Frontal cortex (tissue), 4 donors: ENCODE results near the gene LSM3. TPM values are rescaled to one million over a fixed set of nuclear protein-coding genes. Genes with fewer than 3 reads are reported as not detected.

Experiments
- DNase-seq, 2 donors: peaks; one replicate each; pipeline ENCODE4 v3.0.0; 2012; ENCODE audit warnings: low spot score in 2 of 2
- FAIRE-seq: peaks from 2 replicates; lab custom pipeline; 2012; peaks lifted over from hg19 to GRCh38; lab: Jason Lieb, UNC
- total RNA-seq: library from RNA; depleted of rRNA; stranded (reverse); fragments of >200 nt; gene quantifications from one replicate; pipeline ENCODE4 v1.2.3, GENCODE V29; 2014
- donor health status: control.
- donor health status: control.
- donor health status: control.

The LSM3 gene
- total RNA-seq: 13.5 TPM

- FAIRE-seq: peak; percentile 91
- peak; percentile 90 to 93 for DNase-seq
Measured at GRCh38 chr3:14178247-14179113, at the start of gene LSM3, which contains the start of gene XPC. TSS of gene LSM3 (plus strand) at chr3:14178817. CDS start at chr3:14178861, 44 bp downstream. TSS of gene XPC (minus strand) at chr3:14178601. CDS start at chr3:14178568, 33 bp downstream.

GRCh38 chr3:14129296-14129695 lies 49.3 kb upstream of the LSM3 start:
- no peak for DNase-seq
- FAIRE-seq: no peak

- DNase-seq (no peak), FAIRE-seq (no peak)
Measured at GRCh38 chr3:14130230-14130629, 48.4 kb upstream of the LSM3 start.

- DNase-seq (no peak), FAIRE-seq (no peak)
Measured at GRCh38 chr3:14130707-14131106, 47.9 kb upstream of the LSM3 start.

- no peak for FAIRE-seq
Measured at GRCh38 chr3:14131134-14131533, 47.5 kb upstream of the LSM3 start.

GRCh38 chr3:14132120-14132519 lies 46.5 kb upstream of the LSM3 start:
- FAIRE-seq: no peak

More at GRCh38 chr3:14131134-14131533, 47.5 kb upstream of the LSM3 start:
- DNase-seq: no peak

GRCh38 chr3:14132689-14133088 lies 45.9 kb upstream of the LSM3 start:
- FAIRE-seq: no peak
- no peak for DNase-seq

More at GRCh38 chr3:14132120-14132519, 46.5 kb upstream of the LSM3 start:
- no peak for DNase-seq

GRCh38 chr3:14133188-14133800 lies 45.3 kb upstream of the LSM3 start:
- no peak for FAIRE-seq
- no peak for DNase-seq

- DNase-seq (no peak), FAIRE-seq (no peak)
Measured at GRCh38 chr3:14133876-14134275, 44.7 kb upstream of the LSM3 start.

GRCh38 chr3:14134291-14134690 lies 44.3 kb upstream of the LSM3 start:
- FAIRE-seq (no peak), DNase-seq (no peak)

- DNase-seq (no peak), FAIRE-seq (no peak)
Measured at GRCh38 chr3:14135581-14135980, 43.0 kb upstream of the LSM3 start.

GRCh38 chr3:14137004-14137403 lies 41.6 kb upstream of the LSM3 start:
- no peak for FAIRE-seq
- no peak for DNase-seq

- no peak for FAIRE-seq
- no peak for DNase-seq
Measured at GRCh38 chr3:14137445-14137844, 41.2 kb upstream of the LSM3 start.

- DNase-seq: no peak
- no peak for FAIRE-seq
Measured at GRCh38 chr3:14138109-14138877, 40.3 kb upstream of the LSM3 start.

GRCh38 chr3:14138878-14139655 lies 39.5 kb upstream of the LSM3 start:
- FAIRE-seq: no peak

GRCh38 chr3:14139771-14140170 lies 38.8 kb upstream of the LSM3 start:
- no peak for DNase-seq
- no peak for FAIRE-seq

More at GRCh38 chr3:14138878-14139655, 39.5 kb upstream of the LSM3 start:
- no peak for DNase-seq

- DNase-seq (no peak), FAIRE-seq (no peak)
Measured at GRCh38 chr3:14140668-14141067, 37.9 kb upstream of the LSM3 start.

GRCh38 chr3:14141144-14141543 lies 37.5 kb upstream of the LSM3 start:
- no peak for DNase-seq

GRCh38 chr3:14141602-14142341 lies 36.8 kb upstream of the LSM3 start:
- FAIRE-seq: no peak
- no peak for DNase-seq

More at GRCh38 chr3:14141144-14141543, 37.5 kb upstream of the LSM3 start:
- FAIRE-seq: no peak
